Transverse colon (tissue), 4 donors: ENCODE data around the gene PEX10.

Experiments
- CTCF ChIP-seq, 5 experiments: fragments of 200-600 bp in 3 of 5; fragments of 450-650 bp in 2 of 5; sonication (generic) in 3 of 5; IDR thresholded peaks; 1 replicate in 2 of 5; 2 replicates in 3 of 5; pipeline ENCODE4 v1.5.1; 2016 to 2017; ENCODE audit warnings: antibody characterized with exemption in 5 of 5, inconsistent platforms in 3 of 5, mild to moderate bottlenecking in 2 of 5, moderate library complexity in 1 of 5
- EP300 ChIP-seq: sonication (generic); formaldehyde crosslinking; IDR thresholded peaks from one replicate; pipeline ENCODE4 v1.6.1; 2017; ENCODE audit warnings: antibody characterized with exemption, low read depth
- POLR2A ChIP-seq: fragments of 450-650 bp; IDR thresholded peaks from one replicate; pipeline ENCODE4 v1.6.1; 2016; ENCODE audit warnings: antibody characterized with exemption, mild to moderate bottlenecking, moderate library complexity
- POLR2AphosphoS5 ChIP-seq, 3 donors: sonication (generic); formaldehyde crosslinking; IDR thresholded peaks; one replicate each; pipeline ENCODE4 v1.6.1; 2016; ENCODE audit warnings: antibody characterized with exemption in 3 of 3

DNA sequence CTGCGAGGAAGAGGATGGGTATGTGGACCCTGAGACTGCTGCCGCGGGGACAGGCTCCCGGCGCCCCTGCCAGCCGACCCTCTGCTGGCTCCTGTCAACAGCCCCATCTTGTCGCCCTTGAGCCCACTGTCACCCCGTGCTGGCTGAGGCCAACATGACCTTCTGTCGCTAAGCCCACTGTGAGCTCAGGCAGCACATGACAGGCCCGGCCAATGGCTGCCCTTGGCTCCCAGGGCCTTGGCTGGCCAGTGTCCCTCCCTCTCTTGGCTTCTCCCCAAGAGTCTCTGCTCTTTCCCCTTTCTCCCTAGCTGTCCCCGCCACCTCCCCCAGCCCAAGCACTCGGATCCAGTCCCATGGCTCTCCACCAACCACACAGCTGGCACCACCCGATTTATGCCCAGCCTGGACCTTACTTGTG is 3.5 kb downstream of the PEX10 start:
- TF ChIP-seq CTCF (IDR thresholded peaks at IDR 0.05) (no peak), POLR2A (no peak), POLR2AphosphoS5 (IDR thresholded peaks at IDR 0.05) (no peak), EP300 (no peak)
